ENCODE measurements around the gene CHSY1.

The CHSY1 gene

GRCh38 chr15:101201411-101202174, 50.3 kb downstream of the CHSY1 start:
- TF ChIP-seq, protein P1, sequence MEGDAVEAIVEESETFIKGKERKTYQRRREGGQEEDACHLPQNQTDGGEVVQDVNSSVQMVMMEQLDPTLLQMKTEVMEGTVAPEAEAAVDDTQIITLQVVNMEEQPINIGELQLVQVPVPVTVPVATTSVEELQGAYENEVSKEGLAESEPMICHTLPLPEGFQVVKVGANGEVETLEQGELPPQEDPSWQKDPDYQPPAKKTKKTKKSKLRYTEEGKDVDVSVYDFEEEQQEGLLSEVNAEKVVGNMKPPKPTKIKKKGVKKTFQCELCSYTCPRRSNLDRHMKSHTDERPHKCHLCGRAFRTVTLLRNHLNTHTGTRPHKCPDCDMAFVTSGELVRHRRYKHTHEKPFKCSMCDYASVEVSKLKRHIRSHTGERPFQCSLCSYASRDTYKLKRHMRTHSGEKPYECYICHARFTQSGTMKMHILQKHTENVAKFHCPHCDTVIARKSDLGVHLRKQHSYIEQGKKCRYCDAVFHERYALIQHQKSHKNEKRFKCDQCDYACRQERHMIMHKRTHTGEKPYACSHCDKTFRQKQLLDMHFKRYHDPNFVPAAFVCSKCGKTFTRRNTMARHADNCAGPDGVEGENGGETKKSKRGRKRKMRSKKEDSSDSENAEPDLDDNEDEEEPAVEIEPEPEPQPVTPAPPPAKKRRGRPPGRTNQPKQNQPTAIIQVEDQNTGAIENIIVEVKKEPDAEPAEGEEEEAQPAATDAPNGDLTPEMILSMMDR (conservative IDR thresholded peaks at IDR 0.05; ENCODE audit: low read depth, low read length): no peak
- H3K36me3 ChIP-seq (ENCODE audit: insufficient read depth): no peaks in the 10 kb centered on the region; the same call in 1 of the 2 replicates
- peak overlapping the region; percentile 84; the same call in 1 of the 2 replicates for H3K9ac ChIP-seq
- peaks cover 91% of the 10 kb centered on the region for H3K4me1 ChIP-seq (ENCODE audit: low read depth, poor library complexity, severe bottlenecking)
- H3K27ac ChIP-seq: peak overlapping the region; percentile 97
- no peaks in the 10 kb centered on the region for H4K20me1 ChIP-seq (ENCODE audit: insufficient read depth)
- H3K27me3 ChIP-seq (ENCODE audit: insufficient read depth, low read depth): no peaks in the 10 kb centered on the region
- no peak overlapping the region for H2AFZ ChIP-seq (ENCODE audit: low read depth)
- H3K4me2 ChIP-seq: peak overlapping the region; percentile 85
- peaks cover 85% of the 10 kb centered on the region for H3K79me2 ChIP-seq (ENCODE audit: insufficient read depth, low read depth)
- no peak overlapping the region for H3K4me3 ChIP-seq (IDR thresholded peaks at IDR 0.05; ENCODE audit: insufficient read depth, low read depth, low read length)

DNA sequence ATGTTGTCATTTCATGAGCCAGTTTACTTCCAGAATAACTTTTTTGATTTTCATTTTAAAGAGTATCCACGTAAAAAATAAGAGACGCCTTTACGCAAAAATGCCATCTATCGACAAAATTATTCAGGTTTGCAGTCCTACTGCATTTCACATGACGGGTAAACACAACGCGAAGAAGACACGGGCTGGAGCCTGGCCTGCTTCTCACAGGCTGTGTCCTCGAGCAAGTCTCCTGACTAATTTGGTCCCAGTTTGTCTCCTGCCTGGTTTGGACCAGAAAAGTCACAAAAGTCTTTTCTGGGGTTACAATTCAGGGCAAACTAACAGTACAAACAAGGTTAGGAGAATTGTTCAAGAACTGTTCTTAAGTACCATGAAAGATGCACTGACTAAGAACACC, 51.7 kb downstream of the CHSY1 start:
- Histone ChIP-seq H3K9ac (peak overlapping the region; percentile 84), H3K4me3 (IDR thresholded peaks at IDR 0.05; ENCODE audit: insufficient read depth, low read depth, low read length) (no peak overlapping the region), H3K79me2 (ENCODE audit: insufficient read depth, low read depth) (peaks cover 85% of the 10 kb centered on the region), H3K27ac (peak overlapping the region; percentile 97), H3K27me3 (ENCODE audit: insufficient read depth, low read depth) (no peaks in the 10 kb centered on the region), H3K4me2 (peak overlapping the region; percentile 85), H3K36me3 (ENCODE audit: insufficient read depth) (no peaks in the 10 kb centered on the region; the same call in 1 of the 2 replicates), H4K20me1 (ENCODE audit: insufficient read depth) (no peaks in the 10 kb centered on the region), H2AFZ (ENCODE audit: low read depth) (no peak overlapping the region), H3K4me1 (ENCODE audit: low read depth, poor library complexity, severe bottlenecking) (peaks cover 91% of the 10 kb centered on the region)
- TF ChIP-seq, protein P1 (conservative IDR thresholded peaks at IDR 0.05; ENCODE audit: low read depth, low read length): no peak

DNA sequence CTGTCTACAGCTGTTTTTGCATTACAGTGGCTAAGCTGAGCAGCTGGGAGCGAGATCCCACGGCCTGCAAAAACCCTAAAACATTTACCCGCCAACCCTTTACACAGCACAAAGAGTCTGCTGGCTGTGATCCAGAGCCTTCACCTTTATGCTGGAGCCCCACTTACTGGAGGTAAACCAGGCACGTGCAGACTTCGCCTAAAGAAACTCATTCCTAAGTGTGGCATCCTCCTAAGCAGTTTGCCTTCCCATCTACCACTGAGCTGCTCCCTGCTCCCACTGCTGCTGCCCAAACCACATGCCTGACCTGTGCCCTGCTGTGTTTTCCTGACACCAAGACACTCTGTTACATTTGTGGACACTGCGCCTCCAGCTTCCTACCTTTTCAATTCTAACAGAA, 53.0 kb downstream of the CHSY1 start:
- H3K9ac ChIP-seq: peak overlapping the region; percentile 84
- no peaks in the 10 kb centered on the region for H4K20me1 ChIP-seq (ENCODE audit: insufficient read depth)
- TF ChIP-seq, protein P1 (conservative IDR thresholded peaks at IDR 0.05; ENCODE audit: low read depth, low read length): no peak
- no peak overlapping the region for H2AFZ ChIP-seq (ENCODE audit: low read depth)
- H3K36me3 ChIP-seq (ENCODE audit: insufficient read depth): no peaks in the 10 kb centered on the region; the same call in 1 of the 2 replicates
- H3K27me3 ChIP-seq (ENCODE audit: insufficient read depth, low read depth): no peaks in the 10 kb centered on the region
- no peak overlapping the region for H3K4me3 ChIP-seq (IDR thresholded peaks at IDR 0.05; ENCODE audit: insufficient read depth, low read depth, low read length)
- H3K4me1 ChIP-seq (ENCODE audit: low read depth, poor library complexity, severe bottlenecking): peaks cover 91% of the 10 kb centered on the region
- H3K79me2 ChIP-seq (ENCODE audit: insufficient read depth, low read depth): peaks cover 85% of the 10 kb centered on the region
- peak overlapping the region; percentile 97 for H3K27ac ChIP-seq
- peak overlapping the region; percentile 85 for H3K4me2 ChIP-seq

DNA sequence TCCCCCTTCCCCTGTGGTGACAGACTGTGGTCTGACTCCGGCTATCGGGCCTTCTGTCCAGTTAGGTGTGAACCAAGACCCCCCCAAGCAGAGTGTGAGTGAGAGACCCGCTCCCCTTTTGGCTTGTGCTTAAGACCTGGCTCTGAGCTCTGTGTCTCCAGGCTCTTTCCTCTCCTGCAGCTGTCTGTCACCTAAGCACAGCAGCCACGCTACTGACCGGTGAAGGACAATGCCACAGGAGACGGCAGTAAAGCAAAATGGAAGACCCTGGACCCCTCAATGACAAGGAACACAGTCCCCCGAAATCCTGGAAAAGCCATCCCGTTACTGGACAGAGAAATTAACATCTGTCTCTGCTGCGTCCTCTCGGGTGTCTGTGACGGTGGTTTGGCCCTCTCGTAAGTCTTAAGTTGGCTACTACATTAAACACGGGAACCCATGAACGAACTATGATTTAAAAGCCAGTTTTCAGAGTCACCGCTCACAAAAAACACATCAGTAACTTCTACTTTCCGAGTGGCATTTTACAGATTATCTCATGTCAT, 53.7 kb downstream of the CHSY1 start:
- TF ChIP-seq, protein P1 (conservative IDR thresholded peaks at IDR 0.05; ENCODE audit: low read depth, low read length): no peak
- no peaks in the 10 kb centered on the region; the same call in 1 of the 2 replicates for H3K36me3 ChIP-seq (ENCODE audit: insufficient read depth)
- peak overlapping the region; percentile 85 for H3K4me2 ChIP-seq
- H3K9ac ChIP-seq: peak overlapping the region; percentile 84
- no peaks in the 10 kb centered on the region for H3K27me3 ChIP-seq (ENCODE audit: insufficient read depth, low read depth)
- peak overlapping the region; percentile 97 for H3K27ac ChIP-seq
- H2AFZ ChIP-seq (ENCODE audit: low read depth): no peak overlapping the region
- H3K4me3 ChIP-seq (IDR thresholded peaks at IDR 0.05; ENCODE audit: insufficient read depth, low read depth, low read length): no peak overlapping the region
- H4K20me1 ChIP-seq (ENCODE audit: insufficient read depth): no peaks in the 10 kb centered on the region
- H3K4me1 ChIP-seq (ENCODE audit: low read depth, poor library complexity, severe bottlenecking): peaks cover 91% of the 10 kb centered on the region
- peaks cover 85% of the 10 kb centered on the region for H3K79me2 ChIP-seq (ENCODE audit: insufficient read depth, low read depth)

Data from KMS-11 (cell line).